Left forelimb (tissue), 1 donor: ENCODE data around the gene NDOR1.

Experiments
- DNase-seq: peaks from one replicate; pipeline ENCODE4 v3.0.0-alpha.2; 2018; ENCODE audit warnings: low spot score

Gene NDOR1

GRCh38 chr9:137262909-137263285 is 57.4 kb downstream of the NDOR1 start:
- no peak for DNase-seq

- DNase-seq: no peak
Observed at GRCh38 chr9:137263506-137263905, 58.0 kb downstream of the NDOR1 start.

GRCh38 chr9:137264067-137264466 is 58.6 kb downstream of the NDOR1 start:
- DNase-seq: no peak

- no peak for DNase-seq
Observed at GRCh38 chr9:137265496-137266161, 60.1 kb downstream of the NDOR1 start.

- peak; percentile 63 for DNase-seq
Observed at GRCh38 chr9:137266162-137266527, 60.6 kb downstream of the NDOR1 start.
